GM12874 (cell line): ENCODE results near the gene KCTD13.

Experiments
- CTCF ChIP-seq: IDR thresholded peaks from 2 replicates; pipeline ENCODE4 v1.5.1; 2011; ENCODE audit warnings: low read depth, mild to moderate bottlenecking, control low read depth, low read length, moderate library complexity; ENCODE audit not compliant: insufficient read depth

KCTD13 gene

GRCh38 chr16:29878172-29878571 lies 47.9 kb downstream of the KCTD13 start:
- TF ChIP-seq CTCF, result no peak

GRCh38 chr16:29877266-29877961 lies 48.6 kb downstream of the KCTD13 start:
- no peak for TF ChIP-seq CTCF

GRCh38 chr16:29876594-29877249 lies 49.3 kb downstream of the KCTD13 start:
- no peak for TF ChIP-seq CTCF

GRCh38 chr16:29876217-29876593 lies 49.8 kb downstream of the KCTD13 start:
- TF ChIP-seq CTCF, result no peak

GRCh38 chr16:29875206-29875605 lies 50.8 kb downstream of the KCTD13 start:
- TF ChIP-seq CTCF, result no peak

GRCh38 chr16:29873319-29873718 lies 52.7 kb downstream of the KCTD13 start:
- no peak for TF ChIP-seq CTCF

- TF ChIP-seq CTCF, result no peak
These were observed 54.0 kb downstream of the KCTD13 start for GRCh38 chr16:29871822-29872546.
